KOPT-K1 (cell line): ENCODE data around the gene KLHL36.

Experiments
- H3K27ac ChIP-seq: fragments of 200-600 bp; sonication (generic); 2 replicates; pipeline ENCODE4 v1.5.1; 2016; ENCODE audit warnings: antibody characterized with exemption, mild to moderate bottlenecking, low read depth, low read length; ENCODE audit not compliant: poor library complexity, severe bottlenecking
- H3K36me3 ChIP-seq: fragments of 200-600 bp; sonication (generic); 2 replicates; pipeline ENCODE4 v1.5.1; 2017; ENCODE audit warnings: antibody characterized with exemption, mild to moderate bottlenecking, low read length, moderate library complexity; ENCODE audit not compliant: insufficient read depth
- H3K9me3 ChIP-seq: fragments of 200-600 bp; sonication (generic); 2 replicates; pipeline ENCODE4 v1.5.1; 2017; ENCODE audit warnings: antibody characterized with exemption, low read length, mild to moderate bottlenecking; ENCODE audit not compliant: insufficient read depth, poor library complexity, severe bottlenecking

Gene KLHL36

DNA sequence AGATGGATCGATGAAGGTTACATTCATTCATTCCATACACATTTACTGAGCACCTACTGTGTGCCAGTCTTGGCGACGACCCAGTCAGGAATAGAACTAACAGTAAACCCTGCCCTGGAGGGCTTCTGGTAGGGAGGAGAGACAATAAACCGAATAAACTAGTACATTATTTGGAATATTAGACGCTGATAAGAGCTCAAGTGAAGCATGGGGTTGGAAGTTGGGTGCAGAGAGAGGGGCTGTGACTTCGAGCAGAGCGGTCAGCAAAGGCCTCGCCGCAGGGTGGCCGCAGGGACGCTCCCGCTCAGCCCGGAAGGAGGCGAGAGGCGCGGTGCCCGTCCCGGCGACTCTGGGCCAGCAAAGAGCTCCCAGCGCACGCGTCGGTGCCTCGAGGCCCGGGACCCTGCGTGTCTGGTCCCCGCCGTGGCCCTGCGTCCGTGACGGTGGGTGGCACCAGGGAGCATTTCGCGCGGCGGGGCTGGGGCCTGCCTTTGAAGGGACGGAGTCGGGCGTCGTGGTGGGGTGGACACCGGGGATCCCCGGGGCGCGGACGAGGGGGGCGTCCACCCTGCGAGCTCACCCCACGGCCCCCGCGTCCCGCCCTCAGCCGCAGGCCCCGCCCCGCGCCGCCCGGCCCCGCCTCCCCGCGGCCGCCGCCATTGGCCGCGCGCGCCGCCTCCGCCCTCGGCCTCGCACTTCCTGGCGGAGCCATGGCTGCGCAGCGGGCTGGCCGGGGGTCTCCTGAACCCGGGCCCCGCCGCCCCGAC, at the start of gene KLHL36:
TSS of gene KLHL36 (plus strand) at position 684 of the 767 bp plus-strand sequence. CDS start 2,357 bp downstream, outside the sequence.
- Histone ChIP-seq H3K27ac (no peak within 1 kb of the TSS), H3K9me3 (peaks cover 3% of the 10 kb centered on the region)

GRCh38 chr16:84599521-84600202, 48.6 kb upstream of the KLHL36 start:
- Histone ChIP-seq H3K27ac (peak overlapping the region; percentile 87), H3K36me3 (no peaks in the 10 kb centered on the region), H3K9me3 (no peaks in the 10 kb centered on the region)

More for the DNA sequence above, at the start of gene KLHL36:
- no peaks in the 10 kb centered on the region for H3K36me3 ChIP-seq

DNA sequence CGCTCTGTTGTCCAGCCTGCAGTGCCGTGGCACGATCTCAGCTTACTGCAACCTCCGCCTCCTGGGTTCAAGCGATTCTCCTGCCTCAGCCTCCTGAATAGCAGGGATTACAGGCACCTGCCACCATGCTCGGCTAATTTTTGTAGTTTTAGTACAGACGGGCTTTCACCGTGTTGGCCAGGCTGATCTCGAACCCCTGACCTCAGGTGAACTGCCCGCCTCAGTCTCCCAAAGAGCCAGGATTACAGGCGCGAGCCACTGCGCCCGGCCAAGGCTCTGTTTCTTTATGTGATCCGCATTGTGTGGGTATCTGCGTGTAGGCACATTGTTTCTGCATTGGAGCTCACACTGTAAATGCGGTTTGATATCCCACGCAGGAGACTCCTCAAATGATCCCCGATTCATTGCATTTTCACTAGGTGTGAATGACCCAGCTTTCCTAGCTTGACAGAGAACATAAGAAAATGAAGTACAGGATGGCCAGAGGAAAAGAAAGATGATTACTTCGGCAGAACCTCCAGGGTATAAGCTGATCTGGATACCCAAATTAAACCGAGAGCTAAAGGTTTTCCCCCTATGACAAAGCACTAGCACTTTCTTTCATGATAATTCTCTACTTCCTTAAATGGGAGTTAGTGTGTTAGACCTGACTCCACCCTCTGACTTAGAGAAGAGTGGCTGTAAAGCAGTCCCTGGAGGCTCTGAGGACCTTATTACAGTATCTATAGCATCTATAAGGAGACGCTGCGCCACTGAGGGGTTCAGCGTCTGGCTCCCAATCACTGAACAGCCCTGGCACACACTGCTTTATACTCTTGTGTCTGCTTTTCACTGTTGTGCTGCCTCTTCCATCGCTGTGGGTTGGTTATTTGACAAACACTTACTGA, 47.7 kb upstream of the KLHL36 start:
- Histone ChIP-seq H3K36me3 (no peaks in the 10 kb centered on the region), H3K27ac (peak overlapping the region; percentile 87)

DNA sequence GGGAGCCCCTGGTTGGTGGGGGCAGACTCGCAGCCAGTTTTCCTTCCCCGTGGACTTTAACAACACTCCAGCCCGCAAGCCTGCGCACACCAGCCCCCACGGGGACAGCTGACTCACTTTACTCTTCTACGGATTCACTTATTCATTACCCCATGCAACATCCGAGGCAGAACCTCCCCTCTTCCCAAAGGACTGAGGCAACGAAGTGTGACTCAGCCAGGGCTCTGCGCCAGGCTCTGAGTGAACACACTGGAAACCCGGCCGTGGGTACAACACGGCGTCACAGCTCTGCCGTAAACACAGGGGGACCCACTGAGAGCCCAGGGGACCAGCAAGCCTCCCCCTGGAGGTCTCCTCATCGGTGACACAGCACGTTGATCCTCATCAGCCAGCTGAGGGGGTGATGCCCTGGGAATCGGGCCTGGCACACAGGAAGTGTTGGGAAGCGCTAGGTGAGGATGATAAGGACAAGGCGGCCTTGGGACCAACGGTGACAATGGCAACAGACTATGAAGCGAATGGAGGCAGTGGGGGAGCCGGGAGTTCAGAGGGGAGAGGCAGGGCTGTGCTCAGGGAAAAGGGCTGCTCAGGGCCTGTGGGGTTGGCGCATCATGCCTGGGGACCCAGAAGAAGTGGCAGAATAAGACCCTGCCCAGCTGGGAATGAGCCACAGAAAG, 45.0 kb upstream of the KLHL36 start:
- H3K36me3 ChIP-seq = no peaks in the 10 kb centered on the region
- peak overlapping the region; percentile 33 for H3K27ac ChIP-seq
- H3K9me3 ChIP-seq = no peaks in the 10 kb centered on the region

More for the DNA sequence above, 47.7 kb upstream of the KLHL36 start:
- H3K9me3 ChIP-seq = no peaks in the 10 kb centered on the region

- peak overlapping the region; percentile 33 for H3K27ac ChIP-seq
- no peaks in the 10 kb centered on the region for H3K36me3 ChIP-seq
- H3K9me3 ChIP-seq = no peaks in the 10 kb centered on the region
Observed at GRCh38 chr16:84603940-84604339, 44.4 kb upstream of the KLHL36 start.

DNA sequence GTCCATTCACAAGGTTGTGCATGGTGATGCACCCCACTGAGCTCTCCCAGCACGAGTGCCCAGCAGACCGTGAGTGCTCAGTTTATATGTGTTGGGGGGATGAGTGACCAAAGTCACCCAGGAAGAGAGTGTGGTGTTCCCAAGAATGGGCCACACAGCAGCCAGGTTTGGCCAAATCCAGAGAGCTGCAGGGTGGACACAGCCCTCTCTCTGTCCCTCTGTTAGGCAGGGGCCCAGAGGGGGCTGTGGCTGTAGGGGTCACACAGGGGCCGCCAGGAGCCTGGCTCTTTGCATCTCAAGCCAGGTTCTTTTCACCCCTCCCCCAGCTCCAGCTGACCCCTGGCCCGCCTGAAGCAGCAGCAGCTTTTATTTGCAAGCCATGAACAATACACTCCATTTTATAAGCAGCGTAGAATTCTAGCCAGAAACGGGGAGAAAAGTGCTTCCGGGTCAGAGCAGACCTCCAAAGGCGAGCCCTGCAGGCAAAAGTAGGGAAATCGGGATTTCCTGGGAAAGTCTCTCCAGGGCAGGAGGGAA, 43.8 kb upstream of the KLHL36 start:
- no peaks in the 10 kb centered on the region for H3K9me3 ChIP-seq
- H3K27ac ChIP-seq = peak overlapping the region; percentile 5
- no peaks in the 10 kb centered on the region for H3K36me3 ChIP-seq

DNA sequence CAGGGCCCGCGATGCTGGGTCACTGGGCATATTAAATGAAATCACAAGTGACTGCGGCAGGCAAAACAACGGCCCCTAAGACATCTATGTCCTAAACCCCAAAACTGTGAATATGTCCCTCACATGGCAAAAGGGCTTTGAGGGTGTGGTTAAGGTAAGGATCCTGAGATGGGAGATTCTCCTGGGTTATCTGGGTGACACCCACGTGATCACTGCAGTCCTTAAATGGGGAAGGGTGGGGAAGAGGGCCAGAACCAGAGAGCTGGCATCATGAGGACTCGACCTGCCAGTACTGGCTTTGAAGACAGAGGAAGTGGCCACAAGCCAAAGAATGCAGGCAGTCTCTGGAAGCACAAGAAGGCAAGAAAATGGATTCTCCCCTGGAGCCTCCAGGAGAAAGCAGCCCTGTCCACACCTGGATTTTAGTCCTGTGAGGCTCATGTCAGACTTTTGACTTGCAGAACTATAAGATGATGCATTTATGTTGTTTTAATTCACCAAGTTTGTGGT, 42.9 kb upstream of the KLHL36 start:
- no peaks in the 10 kb centered on the region for H3K36me3 ChIP-seq
- peak overlapping the region; percentile 83 for H3K27ac ChIP-seq
- no peaks in the 10 kb centered on the region for H3K9me3 ChIP-seq

- Histone ChIP-seq H3K9me3 (no peaks in the 10 kb centered on the region), H3K27ac (peak overlapping the region; percentile 83), H3K36me3 (no peaks in the 10 kb centered on the region)
Observed at GRCh38 chr16:84606081-84606875, 42.0 kb upstream of the KLHL36 start.

GRCh38 chr16:84607061-84607460, 41.2 kb upstream of the KLHL36 start:
- Histone ChIP-seq H3K9me3 (no peaks in the 10 kb centered on the region), H3K27ac (peak overlapping the region; percentile 83), H3K36me3 (no peaks in the 10 kb centered on the region)

- Histone ChIP-seq H3K27ac (peak overlapping the region; percentile 83), H3K9me3 (no peaks in the 10 kb centered on the region), H3K36me3 (no peaks in the 10 kb centered on the region)
Observed at GRCh38 chr16:84607694-84608093, 40.6 kb upstream of the KLHL36 start.

DNA sequence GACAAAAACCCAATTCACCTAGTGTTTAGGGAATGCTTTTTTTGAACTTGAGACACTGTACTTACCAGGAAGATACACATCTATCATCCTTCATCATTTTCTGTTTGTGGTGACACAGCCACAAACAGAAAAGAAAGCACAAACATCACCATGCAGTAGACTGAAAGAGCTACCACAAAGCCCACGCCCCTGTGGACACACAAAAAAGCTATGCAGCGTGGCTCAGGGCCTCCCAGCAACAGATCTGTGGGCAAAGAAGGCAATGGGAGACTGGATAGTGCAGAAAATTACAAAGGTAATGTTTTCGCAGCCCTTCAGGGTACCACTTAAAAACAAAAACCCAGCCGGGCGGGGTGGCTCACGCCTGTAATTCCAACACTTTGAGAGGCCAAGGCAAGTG, 40.0 kb upstream of the KLHL36 start:
- Histone ChIP-seq H3K27ac (peak overlapping the region; percentile 83), H3K36me3 (peaks cover 3% of the 10 kb centered on the region; the same call in 1 of the 2 replicates), H3K9me3 (no peaks in the 10 kb centered on the region)

- no peaks in the 10 kb centered on the region for H3K9me3 ChIP-seq
- H3K36me3 ChIP-seq = peaks cover 12% of the 10 kb centered on the region; the same call in 1 of the 2 replicates
- peak overlapping the region; percentile 83 for H3K27ac ChIP-seq
Observed at GRCh38 chr16:84609563-84610177, 38.6 kb upstream of the KLHL36 start.

DNA sequence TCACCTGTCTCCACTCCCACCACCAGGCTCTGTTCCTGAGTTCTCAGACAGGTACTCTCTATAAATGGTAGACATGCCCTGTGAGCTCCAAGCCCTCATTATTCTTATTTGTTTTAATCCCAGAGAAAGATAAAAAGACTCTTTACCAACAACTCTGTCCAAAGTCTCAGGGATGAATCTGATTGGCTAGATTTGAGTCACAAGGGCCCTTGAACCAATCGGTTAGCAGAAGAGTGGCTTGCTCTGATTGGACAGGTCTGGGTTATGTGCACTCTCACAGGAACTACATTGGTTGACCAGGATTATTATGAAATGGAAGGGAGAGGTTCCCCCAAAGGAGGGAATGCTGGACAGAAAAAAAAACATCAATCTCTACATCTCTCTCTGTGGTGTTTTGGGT, 37.9 kb upstream of the KLHL36 start:
- Histone ChIP-seq H3K27ac (peak overlapping the region; percentile 3), H3K9me3 (no peaks in the 10 kb centered on the region), H3K36me3 (peaks cover 18% of the 10 kb centered on the region; the same call in 1 of the 2 replicates)
